Mammary epithelial cell (primary cell): ENCODE data around the gene PROK1.
A peak's percentile ranks its signal among the peaks of the same experiment; 100 is the strongest.

Source experiments
- EZH2 ChIP-seq: IDR thresholded peaks from 2 replicates; pipeline ENCODE4 v1.6.1; 2012; ENCODE audit warnings: low read length, inconsistent platforms, borderline replicate concordance
- TF ChIP-seq, protein P1 (sequence below), 2 donors: IDR thresholded peaks in 1 of 2; conservative IDR thresholded peaks in 1 of 2; 2 replicates each; pipeline ENCODE4 v1.5.1; 2011 to 2012; ENCODE audit warnings: inconsistent platforms in 2 of 2, low read length in 2 of 2, mild to moderate bottlenecking in 2 of 2, control low read depth in 1 of 2, low read depth in 1 of 2; ENCODE audit not compliant: insufficient read depth in 1 of 2; ENCODE audit errors: extremely low read depth in 1 of 2

DNA sequence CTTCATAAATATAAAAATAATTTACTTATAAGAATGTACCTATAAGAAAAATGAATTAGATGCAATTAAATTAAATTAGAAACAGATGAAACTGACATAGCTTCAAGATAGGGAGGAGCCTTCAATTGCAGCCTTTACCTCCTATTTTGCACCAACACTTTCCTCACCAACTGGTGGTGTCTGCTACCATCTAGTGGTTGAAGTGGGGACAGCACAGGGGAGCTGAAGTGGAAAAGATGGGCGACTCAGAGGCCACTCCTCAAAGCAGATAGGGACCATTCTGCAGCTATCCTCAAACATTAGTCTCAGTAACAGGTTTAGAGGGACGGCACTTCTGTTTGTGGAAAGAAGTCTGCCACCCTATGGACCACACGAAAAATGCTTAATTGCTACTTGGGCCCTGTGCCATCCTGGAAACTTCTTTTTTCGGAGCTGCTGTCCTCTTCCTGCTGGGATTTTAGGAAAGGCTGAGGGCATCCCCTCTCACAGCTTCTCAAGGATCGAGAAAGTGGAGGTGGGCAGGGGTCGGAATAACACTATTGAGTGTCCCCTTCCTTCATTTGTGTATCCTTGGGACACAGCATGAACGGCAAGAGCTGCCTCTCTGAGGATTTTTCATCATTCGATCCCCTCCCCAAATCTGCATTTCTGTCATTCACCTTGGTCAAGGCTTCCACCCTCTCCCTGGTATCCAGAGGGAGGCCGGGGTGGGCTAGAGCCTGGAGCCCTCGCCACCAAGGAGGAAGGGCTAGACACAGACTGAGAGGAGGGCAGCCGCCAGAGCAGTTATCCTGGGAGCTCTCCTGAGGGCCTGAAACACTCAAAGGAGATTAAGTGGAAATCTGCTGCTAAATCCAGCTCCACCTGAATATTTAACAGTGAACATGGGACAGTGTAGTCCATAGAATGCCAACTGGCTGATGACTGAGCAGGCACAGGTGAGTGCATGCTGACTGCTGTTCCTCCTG lies 9.6 kb downstream of the PROK1 start:
- TF ChIP-seq, protein P1, sequence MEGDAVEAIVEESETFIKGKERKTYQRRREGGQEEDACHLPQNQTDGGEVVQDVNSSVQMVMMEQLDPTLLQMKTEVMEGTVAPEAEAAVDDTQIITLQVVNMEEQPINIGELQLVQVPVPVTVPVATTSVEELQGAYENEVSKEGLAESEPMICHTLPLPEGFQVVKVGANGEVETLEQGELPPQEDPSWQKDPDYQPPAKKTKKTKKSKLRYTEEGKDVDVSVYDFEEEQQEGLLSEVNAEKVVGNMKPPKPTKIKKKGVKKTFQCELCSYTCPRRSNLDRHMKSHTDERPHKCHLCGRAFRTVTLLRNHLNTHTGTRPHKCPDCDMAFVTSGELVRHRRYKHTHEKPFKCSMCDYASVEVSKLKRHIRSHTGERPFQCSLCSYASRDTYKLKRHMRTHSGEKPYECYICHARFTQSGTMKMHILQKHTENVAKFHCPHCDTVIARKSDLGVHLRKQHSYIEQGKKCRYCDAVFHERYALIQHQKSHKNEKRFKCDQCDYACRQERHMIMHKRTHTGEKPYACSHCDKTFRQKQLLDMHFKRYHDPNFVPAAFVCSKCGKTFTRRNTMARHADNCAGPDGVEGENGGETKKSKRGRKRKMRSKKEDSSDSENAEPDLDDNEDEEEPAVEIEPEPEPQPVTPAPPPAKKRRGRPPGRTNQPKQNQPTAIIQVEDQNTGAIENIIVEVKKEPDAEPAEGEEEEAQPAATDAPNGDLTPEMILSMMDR (conservative IDR thresholded peaks at IDR 0.05 in 1 of 2, IDR thresholded peaks at IDR 0.05 in 1 of 2; ENCODE audit: extremely low read depth in 1 of 2, insufficient read depth in 1 of 2, low read depth in 1 of 2, low read length in 2 of 2): peak; percentile 98 to 99
- TF ChIP-seq EZH2: no peak
